Globus pallidus (tissue), 1 donor: Measurements from ENCODE around the gene C11orf97.
"Not testable (repeated sequence)": the region's sequence is repeated elsewhere in the genome, so short reads cannot be mapped to it uniquely, and the experiment has no call there.

ENCODE experiments used
- DNase-seq: peaks from one replicate; pipeline ENCODE4 v3.0.0-alpha.2; 2015; ENCODE audit warnings: low spot score

C11orf97 gene, protein sequence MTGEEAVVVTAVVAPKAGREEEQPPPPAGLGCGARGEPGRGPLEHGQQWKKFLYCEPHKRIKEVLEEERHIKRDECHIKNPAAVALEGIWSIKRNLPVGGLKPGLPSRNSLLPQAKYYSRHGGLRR

DNA sequence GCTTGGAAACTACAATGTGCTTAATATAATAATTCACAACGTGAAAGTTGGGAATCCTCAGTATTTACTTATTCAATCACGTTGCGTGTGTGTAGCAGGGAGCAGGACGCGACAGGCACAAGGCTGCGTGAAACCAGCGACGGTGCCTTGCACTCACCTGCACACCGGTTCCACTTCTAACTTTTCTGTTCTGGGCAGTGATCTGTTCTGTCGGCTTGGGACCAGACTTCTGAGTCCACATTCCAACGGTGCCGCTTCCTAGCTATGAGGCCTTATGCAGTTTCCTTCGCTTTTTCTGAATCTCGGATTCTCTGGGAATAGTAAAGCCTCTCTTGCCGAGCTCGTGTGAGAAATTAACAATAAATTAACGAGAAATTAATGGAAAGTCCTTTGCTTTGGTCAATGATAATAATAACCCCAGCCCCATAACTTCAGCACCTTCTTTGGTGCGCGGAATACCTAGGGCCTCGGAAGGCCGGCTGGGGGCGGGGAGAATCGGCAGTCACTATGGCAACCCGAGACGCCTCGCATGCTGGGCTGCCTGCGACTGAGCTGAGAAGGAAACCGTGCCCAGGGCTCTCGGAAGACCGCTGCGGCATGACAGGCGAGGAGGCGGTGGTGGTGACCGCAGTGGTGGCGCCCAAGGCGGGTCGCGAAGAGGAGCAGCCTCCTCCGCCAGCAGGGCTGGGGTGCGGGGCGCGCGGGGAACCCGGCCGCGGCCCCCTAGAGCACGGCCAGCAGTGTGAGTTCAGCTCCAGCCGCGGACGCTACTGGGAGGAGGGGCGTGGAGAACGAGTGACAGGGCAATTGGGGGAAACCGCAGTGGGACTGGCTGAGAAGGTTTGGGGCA is at the start of gene C11orf97:
Gene C11orf97 (plus strand): TSS at position 530 of the 850 bp plus-strand sequence. CDS start 68 bp downstream, at position 598.
- DNase-seq: no peak

DNA sequence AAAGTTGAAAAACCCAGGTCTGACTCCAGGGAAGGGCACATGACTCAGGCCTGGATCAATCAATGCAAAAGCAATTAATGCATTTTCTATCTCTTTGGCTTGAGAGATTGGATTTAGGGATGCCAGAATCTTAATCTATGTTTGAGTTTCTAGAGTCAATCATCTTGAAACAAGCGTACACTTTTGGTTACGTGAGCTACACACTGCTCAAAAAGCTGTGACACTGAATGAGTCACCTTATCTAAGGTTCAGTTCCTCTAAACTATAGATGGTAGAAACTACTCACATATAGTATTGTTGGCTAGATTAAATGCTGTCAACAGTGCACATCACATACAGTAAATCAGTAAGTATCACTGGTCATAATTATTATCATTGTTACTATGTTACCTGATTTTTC is 42.8 kb upstream of the C11orf97 start:
- no peak for DNase-seq

DNA sequence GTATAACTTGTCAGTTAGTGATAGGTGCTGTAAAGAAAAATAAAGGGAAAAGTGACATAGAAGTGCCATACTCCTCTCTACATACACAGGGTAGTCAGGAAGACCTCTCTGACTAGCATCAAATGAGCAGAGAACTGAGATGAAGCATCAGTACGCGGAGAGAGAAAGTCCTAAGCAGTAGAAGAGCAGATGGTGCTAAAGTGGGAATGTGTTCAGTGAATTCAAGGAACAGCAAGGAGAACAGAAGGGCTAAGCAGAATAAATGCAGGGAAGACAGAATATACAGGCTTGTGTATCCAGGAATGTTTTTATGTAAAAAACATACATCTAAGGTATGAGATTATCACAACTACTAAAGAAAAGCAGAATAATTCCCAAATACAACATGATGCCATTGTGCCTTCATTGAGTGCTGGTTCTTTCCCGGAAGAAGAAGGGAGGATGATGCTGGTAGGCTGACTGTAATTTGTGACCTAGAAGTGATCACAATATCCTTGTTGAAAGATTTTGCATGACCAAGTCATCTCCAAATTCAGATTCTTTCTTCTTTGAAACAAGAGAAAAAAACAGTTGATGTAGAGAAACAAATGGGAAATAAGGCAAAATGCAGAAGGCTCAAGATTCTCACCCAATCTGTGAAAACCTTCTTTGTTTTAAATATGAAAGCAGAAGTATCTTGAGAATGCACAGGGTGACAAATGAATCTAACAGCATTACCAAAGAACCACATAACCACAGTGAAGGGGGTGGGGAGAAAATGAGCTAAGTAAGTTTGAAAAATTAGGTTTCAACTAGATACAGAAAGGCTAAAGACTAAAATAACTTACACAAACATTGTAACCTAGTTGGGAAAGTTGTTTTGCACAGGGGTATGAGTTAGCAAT is 39.1 kb upstream of the C11orf97 start:
- no peak for DNase-seq

DNA sequence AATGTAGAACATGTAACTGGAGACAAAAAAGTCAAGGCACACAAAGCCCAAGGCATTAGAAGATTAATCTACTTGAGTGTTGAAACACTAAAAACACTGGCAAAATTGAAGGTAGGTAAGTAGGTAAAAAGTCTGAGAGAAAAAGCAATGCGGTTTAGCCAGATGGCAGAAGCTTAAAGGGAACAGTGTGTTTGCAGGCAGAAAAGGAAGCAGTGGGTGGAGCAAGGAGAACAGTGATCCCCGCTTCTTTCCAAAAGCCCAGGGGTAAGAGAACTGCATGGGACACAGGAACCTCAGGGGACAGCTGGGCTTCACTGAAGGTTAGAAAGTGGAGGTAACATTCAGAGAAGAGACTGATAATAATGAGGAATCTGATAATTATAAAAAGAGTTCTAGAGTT is 34.6 kb upstream of the C11orf97 start:
- DNase-seq: no peak

DNA sequence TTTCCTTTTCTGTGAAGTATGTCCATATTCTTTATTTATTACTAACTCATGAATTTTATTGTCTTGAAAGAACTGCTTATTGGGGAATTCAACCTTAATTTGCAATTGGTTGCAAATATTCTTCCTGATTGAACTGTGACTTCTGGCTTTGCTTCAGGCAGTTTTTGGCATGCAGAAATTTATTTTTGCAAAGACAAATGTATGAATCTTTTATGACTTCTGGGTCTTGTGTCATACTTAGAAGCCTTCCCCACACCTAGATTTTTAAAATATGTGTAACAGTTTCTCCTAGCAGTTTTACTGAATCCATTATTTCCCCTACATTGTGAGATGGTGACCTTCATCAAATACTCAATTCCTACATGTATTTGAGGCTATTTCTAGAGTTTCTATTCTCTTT is 30.9 kb upstream of the C11orf97 start:
- no peak for DNase-seq

DNA sequence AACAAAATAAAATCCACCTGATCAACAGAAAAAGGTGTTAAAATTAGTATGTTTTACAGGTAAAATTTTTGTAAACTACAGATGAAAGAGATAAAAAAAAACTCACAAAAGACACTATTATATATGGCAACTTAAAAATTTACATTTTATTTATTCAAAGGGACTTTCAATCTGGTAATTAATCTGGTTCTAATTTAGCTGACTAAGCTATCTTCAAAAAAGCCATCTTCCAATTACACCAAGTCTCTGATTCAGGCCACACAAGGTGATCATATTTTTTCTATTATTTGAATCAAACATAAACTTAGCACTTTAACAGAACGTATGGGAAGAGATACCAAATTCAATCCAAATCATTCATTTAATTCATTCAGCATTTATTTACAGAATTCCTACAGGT is 26.2 kb upstream of the C11orf97 start:
- DNase-seq: no peak

DNA sequence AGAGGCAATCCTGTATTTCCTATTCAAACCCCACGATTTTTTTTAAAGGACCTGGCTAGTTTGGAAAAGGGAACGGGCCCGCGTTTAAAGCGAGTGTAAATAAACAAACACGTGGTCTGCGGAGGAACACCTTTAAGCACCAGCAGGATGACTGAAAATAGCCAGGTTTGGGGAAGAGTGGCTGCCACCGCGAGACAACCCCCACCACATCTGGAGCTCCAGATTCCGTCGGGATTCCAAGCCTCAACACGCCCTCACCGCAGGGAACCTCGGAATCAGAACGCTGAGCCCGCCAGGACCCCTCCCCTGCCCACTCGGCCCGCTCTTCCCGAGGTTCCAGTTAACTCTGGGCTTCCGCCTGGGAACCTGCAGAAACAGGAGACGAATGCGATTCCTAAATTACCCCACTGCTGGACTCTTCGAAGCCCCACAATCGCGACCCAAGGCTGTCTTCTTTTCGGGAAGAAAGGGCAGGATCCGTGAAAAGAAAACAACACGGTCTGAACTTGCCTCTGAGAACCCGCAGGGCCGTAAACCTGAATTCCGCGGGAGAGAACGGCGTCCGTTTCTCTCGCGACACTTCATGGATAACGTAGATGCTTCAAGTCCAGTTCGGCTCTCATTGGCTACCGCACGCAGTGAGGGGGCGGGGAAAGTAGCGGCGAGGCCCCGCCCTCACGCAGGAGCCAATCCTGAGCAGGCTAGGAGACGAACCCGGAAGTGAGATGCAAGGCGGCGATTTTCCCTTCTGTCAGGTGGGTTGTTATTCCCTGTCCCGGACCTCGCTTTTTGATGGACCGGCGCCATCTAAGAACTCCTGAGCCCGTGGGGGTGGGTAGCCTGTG is 18.8 kb upstream of the C11orf97 start, which contains the start of the genes ANKRD49 and MRE11:
Gene ANKRD49 (plus strand): TSS at position 704 of the 845 bp plus-strand sequence. CDS start 2,710 bp downstream, outside the sequence.
Gene MRE11 (minus strand): TSS at position 564 of the 845 bp plus-strand sequence. CDS start 1,043 bp downstream, outside the sequence.
- peak; percentile 95 for DNase-seq

DNA sequence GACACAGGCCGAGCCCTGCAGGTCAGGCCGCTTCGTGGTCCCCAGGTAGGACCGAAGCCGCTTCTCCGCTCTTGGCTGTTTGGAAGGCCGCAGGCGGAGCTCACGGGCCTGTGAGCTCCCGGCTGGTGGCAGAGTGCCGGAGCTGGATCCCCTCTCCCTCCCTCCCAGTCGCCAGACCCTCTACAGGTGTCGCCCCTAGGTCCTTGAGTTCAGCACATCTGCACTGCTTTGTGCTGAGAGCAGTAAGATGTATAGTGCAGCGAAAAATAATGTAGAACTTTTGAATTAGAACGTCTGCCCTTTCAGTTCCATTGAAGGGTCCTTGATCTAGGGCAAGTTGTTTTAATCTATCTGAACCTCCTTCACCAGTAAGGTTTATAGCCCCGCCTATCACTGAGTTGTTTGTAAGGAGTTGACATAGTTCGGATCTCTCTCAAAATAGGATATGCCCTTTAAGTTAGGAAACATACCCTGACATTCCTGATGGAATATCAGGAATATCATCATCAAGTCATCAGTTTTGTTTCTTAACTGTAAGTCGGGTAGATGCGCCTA is 18.1 kb upstream of the C11orf97 start:
- DNase-seq: no peak

DNA sequence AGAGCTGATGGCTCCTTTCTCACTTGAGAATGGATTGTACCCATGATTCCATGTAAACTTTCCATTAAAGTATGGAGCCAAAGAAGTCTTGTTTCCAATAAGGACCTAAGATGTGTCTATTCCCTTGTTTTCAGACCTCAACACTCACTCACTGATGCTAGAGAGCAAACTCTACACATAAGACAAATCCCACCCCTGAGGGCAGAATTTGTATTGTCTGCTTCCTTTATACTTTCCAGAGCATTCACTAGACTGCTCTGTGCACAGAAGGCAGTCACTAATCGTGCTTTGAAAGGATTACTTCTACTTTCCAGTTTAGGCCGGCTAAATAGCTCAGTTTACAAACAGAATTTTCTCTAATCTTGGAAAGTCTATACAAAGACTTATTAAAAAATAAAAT is 12.1 kb upstream of the C11orf97 start:
- no peak for DNase-seq

DNA sequence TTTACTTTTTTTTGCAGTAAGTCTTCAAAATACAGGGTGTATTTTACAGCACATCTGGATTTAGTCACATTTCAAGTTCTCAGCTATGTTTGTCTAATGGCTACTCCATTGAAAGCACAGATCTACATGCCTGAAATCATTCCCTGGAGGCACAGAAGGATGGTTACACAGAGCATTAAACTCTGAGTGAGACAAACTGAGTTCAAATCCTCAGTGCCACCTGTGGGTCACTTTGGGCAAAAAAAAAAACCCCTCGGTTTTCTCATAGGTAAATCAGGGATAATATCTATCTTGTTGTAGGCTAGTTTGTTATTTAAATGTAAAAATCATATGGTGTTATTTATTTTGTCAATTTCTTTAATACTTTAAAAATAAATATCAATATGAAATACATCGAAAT is 10.7 kb upstream of the C11orf97 start:
- no peak for DNase-seq

DNA sequence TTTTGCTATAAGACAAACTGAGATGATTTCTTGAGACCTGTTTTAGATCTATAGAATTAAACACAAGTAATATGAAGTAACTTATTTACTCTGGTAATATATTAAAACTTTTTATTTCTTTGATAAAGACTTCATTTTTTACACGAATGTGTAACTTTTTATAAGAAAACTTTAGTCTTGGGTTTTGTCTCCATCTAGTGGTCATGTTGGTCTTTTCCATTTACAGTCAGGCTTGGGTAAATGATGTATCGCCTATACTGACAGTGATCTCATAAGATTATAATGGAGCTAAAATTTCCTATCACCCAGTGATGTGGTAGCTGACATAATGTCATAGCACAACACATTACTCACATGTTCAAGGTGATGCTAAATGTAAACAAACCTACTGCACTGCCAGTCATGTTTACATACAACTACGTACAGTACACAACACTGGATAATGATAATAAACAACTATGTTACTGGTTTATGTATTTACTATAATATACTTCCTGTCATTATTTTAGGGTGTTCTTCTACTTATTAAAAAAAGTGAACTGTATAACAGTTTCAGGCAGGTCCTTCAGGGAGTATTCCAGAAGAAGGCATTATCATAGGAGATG is 7.5 kb upstream of the C11orf97 start:
- peak; percentile 45 for DNase-seq

DNA sequence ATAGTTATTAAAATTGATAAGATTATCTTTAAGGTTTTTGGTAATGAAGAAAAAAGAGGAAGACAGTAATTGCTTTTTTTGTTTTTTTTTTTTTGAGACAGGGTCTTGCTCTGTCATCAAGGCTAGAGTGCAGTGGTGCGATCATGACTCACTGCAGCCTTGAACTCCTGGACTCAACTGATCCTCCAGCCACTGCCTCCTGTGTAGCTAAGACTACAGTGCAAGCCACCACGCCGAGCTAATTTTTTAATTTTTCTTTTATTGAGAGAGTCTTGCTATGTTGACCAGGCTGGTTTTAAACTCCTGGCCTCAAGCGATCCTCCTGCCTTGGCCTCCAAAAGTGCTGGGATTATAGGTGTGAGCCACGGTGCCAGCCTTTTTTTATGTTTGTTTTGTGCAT is 5.7 kb upstream of the C11orf97 start:
- DNase-seq: not testable (repeated sequence)

DNA sequence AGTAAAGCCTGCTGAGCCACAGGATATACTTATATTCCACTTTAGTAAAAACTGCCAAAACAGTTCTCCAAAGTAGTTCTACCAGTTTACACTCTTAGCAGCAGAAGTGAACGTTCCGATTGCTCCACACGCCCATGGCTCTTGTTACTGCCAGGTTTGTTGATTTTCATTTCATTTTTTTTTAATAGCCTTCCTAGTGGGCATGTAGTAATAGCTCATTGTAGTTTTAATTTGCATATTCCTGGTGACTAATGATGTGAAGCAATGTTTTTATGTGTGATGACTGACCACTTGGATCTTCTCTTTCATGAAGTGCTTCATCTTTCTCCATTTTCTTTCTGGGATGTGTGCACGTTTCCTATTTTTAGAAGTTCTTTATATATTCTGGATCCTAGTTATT is 4.8 kb upstream of the C11orf97 start:
- DNase-seq: no peak

DNA sequence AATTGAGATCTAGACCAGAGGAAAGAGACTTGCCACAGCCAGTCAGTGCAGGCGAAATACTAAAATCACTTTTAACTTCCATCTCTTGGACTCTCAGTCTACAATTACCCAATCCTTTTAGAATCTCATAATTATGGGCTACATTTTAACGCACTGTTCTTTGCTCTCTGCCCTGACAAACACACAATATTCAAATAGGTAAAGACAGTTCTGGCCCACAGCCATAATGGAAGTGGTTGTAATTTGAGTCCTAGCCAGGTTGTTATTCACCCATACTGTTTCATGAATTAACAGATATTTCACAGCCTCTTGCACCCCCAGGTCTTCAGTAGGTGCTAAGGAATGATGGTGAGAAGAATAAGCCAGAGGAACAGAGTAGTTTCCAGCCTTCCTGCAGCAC is 830 bp downstream of the C11orf97 start:
- no peak for DNase-seq

DNA sequence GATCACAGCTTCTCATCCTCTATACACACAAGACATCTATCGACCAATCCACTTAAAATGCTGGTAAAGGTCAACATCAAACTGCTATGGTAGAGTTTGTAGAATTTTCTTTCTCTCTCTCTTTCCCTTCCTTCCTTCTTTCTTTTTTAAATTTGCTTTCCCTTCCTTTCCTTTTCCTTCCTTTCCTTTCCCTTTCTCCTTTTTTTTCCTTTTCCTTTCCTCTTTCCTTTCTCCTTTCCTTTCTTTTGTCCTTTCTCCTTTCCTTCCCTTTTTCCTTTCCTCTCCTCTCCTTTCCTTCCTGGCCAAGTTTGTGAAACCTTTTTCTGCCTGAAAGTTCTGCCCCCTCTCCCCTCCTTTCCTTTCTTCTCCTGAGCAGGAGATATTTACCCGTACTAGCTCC is 3.1 kb downstream of the C11orf97 start:
- DNase-seq: no peak

DNA sequence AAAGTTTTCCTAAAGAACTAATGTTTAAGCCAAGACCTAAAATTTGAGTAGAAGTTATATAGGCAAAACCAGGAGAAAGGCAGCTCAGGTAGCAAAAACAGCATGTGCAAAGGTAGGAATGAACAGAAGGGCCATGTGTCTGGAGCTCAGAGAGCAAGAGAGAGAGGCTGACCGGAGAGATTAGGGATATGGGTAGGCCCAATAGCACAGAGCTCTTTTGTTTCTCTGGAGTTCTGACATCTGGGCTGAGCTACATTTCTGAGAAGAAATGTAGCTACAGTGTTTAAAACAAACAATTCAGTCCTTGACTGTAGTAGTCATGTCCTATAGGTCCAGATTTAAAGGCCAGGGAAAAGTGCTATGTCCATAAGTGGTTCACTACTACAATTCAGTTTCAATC is 4.5 kb downstream of the C11orf97 start:
- DNase-seq: no peak

DNA sequence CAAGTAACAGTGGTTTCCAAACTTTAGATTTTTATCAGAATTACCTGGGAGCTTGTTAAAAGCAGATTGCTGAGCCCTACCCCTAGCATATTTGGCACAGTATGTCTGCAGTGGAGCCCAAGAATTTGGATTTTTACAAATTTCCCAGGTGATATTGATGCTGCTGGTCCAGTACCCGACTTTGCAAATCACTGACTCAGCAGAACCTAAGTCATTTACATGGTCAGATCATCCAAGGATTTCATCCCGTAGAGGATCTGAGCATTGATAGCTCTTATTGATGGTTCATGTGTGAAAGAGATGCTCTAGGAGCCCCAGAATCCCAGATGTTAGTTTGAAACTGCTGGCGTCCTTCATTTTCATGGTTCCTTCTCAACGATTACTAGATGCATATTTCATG is 6.0 kb downstream of the C11orf97 start:
- DNase-seq: no peak

DNA sequence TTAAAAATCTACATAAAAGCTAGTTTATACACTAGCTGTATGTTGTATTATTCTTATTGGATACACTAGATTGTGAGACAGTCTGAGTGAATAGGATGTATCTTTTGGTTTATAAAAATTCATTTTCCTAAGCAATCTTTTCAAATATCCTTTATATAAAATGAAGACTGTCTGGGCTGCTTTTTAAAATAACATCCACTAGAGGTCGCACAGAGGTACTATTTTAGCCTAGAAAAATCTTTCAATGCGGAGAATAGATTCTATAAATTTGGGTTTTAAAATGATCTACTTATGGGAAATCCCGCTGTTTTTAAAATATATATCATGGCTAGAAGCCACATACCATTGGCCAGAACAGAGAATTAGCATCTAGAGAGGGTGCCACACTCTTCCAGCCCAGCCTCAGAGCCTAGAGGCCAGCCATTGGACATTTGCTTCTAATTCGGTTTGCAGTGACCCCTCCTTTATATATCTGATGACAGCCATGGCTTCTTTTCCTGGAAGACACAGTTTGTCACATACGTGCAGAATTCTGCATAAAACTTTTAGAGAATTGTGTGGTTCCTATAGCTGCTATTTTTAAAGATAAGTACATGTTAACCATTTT is 7.3 kb downstream of the C11orf97 start:
- peak; percentile 50 for DNase-seq

DNA sequence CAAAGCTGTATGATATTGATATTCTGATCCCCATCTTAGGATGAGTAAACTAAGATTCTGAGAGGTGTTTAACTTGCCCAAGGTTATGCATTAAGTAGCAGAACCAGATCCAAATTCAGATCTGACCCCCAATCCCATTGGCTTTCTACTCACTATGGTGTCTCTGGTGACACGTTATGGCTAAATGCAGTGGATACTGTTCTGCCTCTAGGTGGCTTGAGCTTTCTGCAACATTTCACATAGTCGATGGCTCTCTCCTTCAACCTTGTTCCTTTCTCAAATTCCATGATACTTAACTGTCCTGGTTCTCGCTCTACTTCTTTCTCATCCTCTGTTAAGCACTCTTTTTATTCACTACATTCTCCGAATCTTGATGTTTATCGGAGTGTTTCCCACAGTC is 9.4 kb downstream of the C11orf97 start:
- no peak for DNase-seq

DNA sequence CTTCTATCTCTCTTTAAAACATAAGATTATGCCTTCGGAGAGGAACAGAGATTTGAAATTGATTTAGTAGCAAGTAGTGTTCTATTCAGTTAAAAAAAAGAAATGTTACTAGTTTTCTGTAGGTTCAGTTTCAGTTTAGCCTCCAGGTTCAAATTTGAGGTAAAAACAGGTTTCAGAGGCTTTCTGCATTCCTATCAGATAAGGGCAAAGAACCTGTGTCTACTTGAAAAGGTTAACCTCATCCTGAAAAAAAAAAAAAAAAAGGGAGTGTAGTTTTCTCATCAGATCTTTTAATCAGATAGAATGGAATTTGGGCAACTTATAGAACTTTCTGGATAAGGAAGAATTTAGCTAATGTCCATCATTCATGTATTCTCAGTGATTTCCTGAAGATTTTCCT is 12.1 kb downstream of the C11orf97 start:
- no peak for DNase-seq
